Gastroesophageal sphincter (tissue), 4 donors: ENCODE results near the gene DNAAF1. TPM values are rescaled to one million over a fixed set of nuclear protein-coding genes. Genes with fewer than 3 reads are reported as not detected.

Source experiments
- ATAC-seq: fragments of 150-250 bp; one replicate; pipeline ENCODE4 v1.9.1; 2016; ENCODE audit warnings: mild to moderate bottlenecking, moderate library complexity
- H3K27ac ChIP-seq, 4 donors: fragments of 200-600 bp; sonication (generic) in 3 of 4; 1 replicate in 3 of 4; 2 replicates in 1 of 4; pipeline ENCODE4 v1.5.1; 2016 to 2019
- H3K27me3 ChIP-seq: fragments of 200-600 bp; sonication (generic); one replicate; pipeline ENCODE4 v1.5.1; 2019
- H3K36me3 ChIP-seq, 2 donors: fragments of 200-600 bp; sonication (generic); one replicate each; pipeline ENCODE4 v1.5.1; 2019; ENCODE audit warnings: control low read depth in 1 of 2
- H3K4me1 ChIP-seq, 3 donors: fragments of 200-600 bp; sonication (generic); 1 replicate in 2 of 3; 2 replicates in 1 of 3; pipeline ENCODE4 v1.5.1; 2016 to 2019; ENCODE audit warnings: control low read depth in 2 of 3
- H3K4me3 ChIP-seq, 2 donors: fragments of 200-600 bp; sonication (generic); one replicate each; pipeline ENCODE4 v1.5.1; 2019; ENCODE audit warnings: mild to moderate bottlenecking in 1 of 2, moderate library complexity in 1 of 2
- H3K9me3 ChIP-seq, 3 donors: fragments of 200-600 bp; sonication (generic); one replicate each; pipeline ENCODE4 v1.5.1; 2017 to 2019; ENCODE audit warnings: control low read depth in 2 of 3
- CTCF ChIP-seq, 4 experiments: fragments of 200-600 bp in 2 of 4; fragments of 450-650 bp in 2 of 4; sonication (generic) in 1 of 4; IDR thresholded peaks; one replicate each; pipeline ENCODE4 v1.5.1; 2017 to 2019; ENCODE audit warnings: antibody characterized with exemption in 4 of 4, mild to moderate bottlenecking in 2 of 4, moderate library complexity in 2 of 4
- EP300 ChIP-seq: sonication (generic); formaldehyde crosslinking; IDR thresholded peaks from one replicate; pipeline ENCODE4 v1.6.1; 2017; ENCODE audit warnings: antibody characterized with exemption, mild to moderate bottlenecking
- POLR2A ChIP-seq, 2 donors: fragments of 450-650 bp; IDR thresholded peaks; one replicate each; pipeline ENCODE4 v1.6.1; 2017; ENCODE audit warnings: antibody characterized with exemption in 2 of 2, mild to moderate bottlenecking in 2 of 2, moderate library complexity in 1 of 2
- POLR2AphosphoS5 ChIP-seq: sonication (generic); formaldehyde crosslinking; IDR thresholded peaks from one replicate; pipeline ENCODE4 v1.6.1; 2017; ENCODE audit warnings: antibody characterized with exemption
- WGBS, 2 donors: methylation state at CpG; one replicate each; pipeline ENCODE4 v1.1.5; 2018; ENCODE audit warnings: low coverage in 1 of 2; 5-methylcytosine and 5-hydroxymethylcytosine counted together
- total RNA-seq, 4 donors: library from RNA; depleted of rRNA; stranded (reverse); fragments of >200 nt; gene quantifications; one replicate each; pipeline ENCODE4 v1.1.0, GENCODE V29; 2016

The DNAAF1 gene
- total RNA-seq, result under 1 TPM in 1 of 4 donors, not detected in 3; 0.27 TPM

GRCh38 chr16:84144859-84145639 is at the start of gene DNAAF1, which contains the start of gene HSDL1:
DNAAF1 (plus strand) TSS chr16:84145308; CDS start chr16:84145441, 133 bp downstream.
HSDL1 (minus strand) TSS chr16:84145177; CDS start chr16:84131321, 13,856 bp downstream.
- 0% methylated on average over 4 to 9 of the region's 89 CpGs for WGBS, 2 donors
- peaks cover 0 to 20% (median 0%) of the 10 kb centered on the region in 3 donors for H3K4me1 ChIP-seq
- peak within 1 kb of the TSS; percentile 75 to 98 for H3K4me3 ChIP-seq
- H3K9me3 ChIP-seq, result no peaks in the 10 kb centered on the region
- peak within 1 kb of the TSS in 3 of 4 donors; percentile 79 to 83 (median 82) for H3K27ac ChIP-seq
- H3K36me3 ChIP-seq, result no peaks in the 10 kb centered on the region
- TF ChIP-seq POLR2AphosphoS5, result no peak
- no peak for TF ChIP-seq CTCF (IDR thresholded peaks at IDR 0.05)
- TF ChIP-seq POLR2A (IDR thresholded peaks at IDR 0.05), result peak; percentile 38 to 45
- no peak for TF ChIP-seq EP300
- ATAC-seq, result peak; percentile 92
- H3K27me3 ChIP-seq, result peaks cover 5% of the 10 kb centered on the region

GRCh38 chr16:84095466-84095865 is 49.6 kb upstream of the DNAAF1 start:
- Histone ChIP-seq H3K27me3 (no peaks in the 10 kb centered on the region), H3K9me3 (no peaks in the 10 kb centered on the region), H3K4me3 (no peak overlapping the region), H3K4me1 (no peaks in the 10 kb centered on the region), H3K36me3 (peaks cover 4 to 100% of the 10 kb centered on the region in 2 donors), H3K27ac (no peak overlapping the region)
- TF ChIP-seq EP300, result no peak
- TF ChIP-seq POLR2AphosphoS5, result no peak
- no peak for TF ChIP-seq CTCF (IDR thresholded peaks at IDR 0.05)
- no peak for TF ChIP-seq POLR2A (IDR thresholded peaks at IDR 0.05)
- ATAC-seq, result no peak
- 93 to 98% methylated on average over 2 to 7 of the region's 14 CpGs for WGBS, 2 donors

GRCh38 chr16:84096447-84097005 is 48.6 kb upstream of the DNAAF1 start:
- no peak for ATAC-seq
- peaks cover 4 to 100% of the 10 kb centered on the region in 2 donors for H3K36me3 ChIP-seq
- no peak for TF ChIP-seq CTCF (IDR thresholded peaks at IDR 0.05)
- no peak overlapping the region for H3K4me3 ChIP-seq
- no peaks in the 10 kb centered on the region for H3K4me1 ChIP-seq
- H3K27me3 ChIP-seq, result no peaks in the 10 kb centered on the region
- no peaks in the 10 kb centered on the region for H3K9me3 ChIP-seq
- no peak overlapping the region for H3K27ac ChIP-seq
- 56 to 64% methylated on average over 4 of the region's 4 CpGs for WGBS, 2 donors

GRCh38 chr16:84098939-84099338 is 46.2 kb upstream of the DNAAF1 start:
- no peak overlapping the region for H3K4me3 ChIP-seq
- no peak overlapping the region for H3K27ac ChIP-seq
- TF ChIP-seq POLR2A (IDR thresholded peaks at IDR 0.05) (no peak), CTCF (IDR thresholded peaks at IDR 0.05) (no peak), POLR2AphosphoS5 (no peak), EP300 (no peak)
- H3K9me3 ChIP-seq, result no peaks in the 10 kb centered on the region
- 91 to 92% methylated on average over 6 to 7 of the region's 7 CpGs for WGBS, 2 donors
- ATAC-seq, result no peak
- peaks cover 4 to 81% of the 10 kb centered on the region in 2 donors for H3K36me3 ChIP-seq
- no peaks in the 10 kb centered on the region for H3K27me3 ChIP-seq
- peaks cover 0 to 10% (median 0%) of the 10 kb centered on the region in 3 donors for H3K4me1 ChIP-seq
